ENCODE measurements around the gene PEX5L. TPM values are rescaled to one million over a fixed set of nuclear protein-coding genes. Genes with fewer than 3 reads are reported as not detected.

The PEX5L gene
- polyA plus RNA-seq, 1 donor from 2014 or later: 1.0 TPM

DNA sequence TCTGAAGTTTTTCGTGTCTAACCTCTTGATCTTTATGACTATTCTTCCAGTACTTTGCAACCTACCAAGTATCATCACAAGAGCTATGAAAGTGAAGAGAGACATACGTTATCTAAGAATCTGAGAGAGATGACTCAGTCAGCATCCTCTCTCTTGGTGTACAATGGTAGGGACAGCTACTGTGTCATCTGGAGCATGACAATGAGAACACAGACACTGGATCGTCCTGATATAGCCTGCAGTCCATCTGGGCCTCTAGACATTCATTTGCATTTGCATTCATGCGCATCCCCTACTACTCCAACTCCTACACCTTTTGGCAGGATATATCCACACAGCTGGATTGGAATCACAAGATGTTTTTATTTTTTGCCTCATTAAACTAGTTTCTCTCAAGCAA lies 115.2 kb downstream of the PEX5L start:
- Histone ChIP-seq H3K36me3 (ENCODE audit: insufficient read depth, low read length) (no peaks in the 10 kb centered on the region), H3F3A (ENCODE audit: insufficient read depth, low read length, poor library complexity, severe bottlenecking) (no peaks in the 10 kb centered on the region), H3K9ac (ENCODE audit: low read length) (no peak overlapping the region), H2AFZ (ENCODE audit: low read depth, low read length) (no peak overlapping the region), H4K20me1 (ENCODE audit: insufficient read depth) (no peaks in the 10 kb centered on the region), H3K27me3 (ENCODE audit: insufficient read depth, low read depth, low read length) (no peaks in the 10 kb centered on the region), H3K27ac (ENCODE audit: low read length) (no peak overlapping the region), H3K4me2 (ENCODE audit: low read length) (no peak overlapping the region), H3K9me3 (ENCODE audit: low read length) (no peaks in the 10 kb centered on the region), H3K79me2 (replicated peaks; ENCODE audit: insufficient read depth, low read length) (no peaks in the 10 kb centered on the region), H3K9me2 (ENCODE audit: insufficient read depth, low read length) (no peaks in the 10 kb centered on the region), H3K4me3 (ENCODE audit: low read length) (no peak overlapping the region)
- TF ChIP-seq CTCF (IDR thresholded peaks at IDR 0.05; ENCODE audit: poor library complexity, severe bottlenecking): no peak
- no peak for TF ChIP-seq REST (IDR thresholded peaks at IDR 0.05; ENCODE audit: borderline replicate concordance)
- TF ChIP-seq SMC3 (conservative IDR thresholded peaks at IDR 0.05; ENCODE audit: poor library complexity): no peak
- no peak for TF ChIP-seq TAF1 (IDR thresholded peaks at IDR 0.05; ENCODE audit: low read depth)

- H3K36me3 ChIP-seq (ENCODE audit: insufficient read depth, low read length): no peaks in the 10 kb centered on the region
- H3K79me2 ChIP-seq (replicated peaks; ENCODE audit: insufficient read depth, low read length): no peaks in the 10 kb centered on the region
- H3K9me3 ChIP-seq (ENCODE audit: low read length): no peaks in the 10 kb centered on the region
- H3K9me2 ChIP-seq (ENCODE audit: insufficient read depth, low read length): no peaks in the 10 kb centered on the region
- no peaks in the 10 kb centered on the region for H4K20me1 ChIP-seq (ENCODE audit: insufficient read depth)
- H3K4me2 ChIP-seq (ENCODE audit: low read length): no peak overlapping the region
- no peaks in the 10 kb centered on the region for H3K27me3 ChIP-seq (ENCODE audit: insufficient read depth, low read depth, low read length)
- H3K27ac ChIP-seq (ENCODE audit: low read length): no peak overlapping the region
- H2AFZ ChIP-seq (ENCODE audit: low read depth, low read length): no peak overlapping the region
- H3K9ac ChIP-seq (ENCODE audit: low read length): no peak overlapping the region
- H3F3A ChIP-seq (ENCODE audit: insufficient read depth, low read length, poor library complexity, severe bottlenecking): no peaks in the 10 kb centered on the region
- TF ChIP-seq EP300 (conservative IDR thresholded peaks at IDR 0.05; ENCODE audit: poor library complexity, severe bottlenecking) (no peak), MXI1 (conservative IDR thresholded peaks at IDR 0.05; ENCODE audit: poor library complexity, severe bottlenecking) (no peak), SMC3 (conservative IDR thresholded peaks at IDR 0.05; ENCODE audit: poor library complexity) (no peak), RAD21 (conservative IDR thresholded peaks at IDR 0.05) (no peak), TAF1 (IDR thresholded peaks at IDR 0.05; ENCODE audit: low read depth) (no peak), EZH2 (IDR thresholded peaks at IDR 0.05; ENCODE audit: borderline replicate concordance, insufficient read depth, low read length, poor library complexity, severe bottlenecking) (no peak), POLR2AphosphoS5 (IDR thresholded peaks at IDR 0.05) (no peak), REST (IDR thresholded peaks at IDR 0.05; ENCODE audit: borderline replicate concordance) (no peak), CTCF (IDR thresholded peaks at IDR 0.05; ENCODE audit: poor library complexity, severe bottlenecking) (no peak)
- H3K4me3 ChIP-seq (ENCODE audit: low read length): no peak overlapping the region
These were observed 128.8 kb downstream of the PEX5L start for GRCh38 chr3:179907784-179908482.
